ENCODE measurements around the gene SUPT6H. TPM values are rescaled to one million over a fixed set of nuclear protein-coding genes. Genes with fewer than 3 reads are reported as not detected.

SUPT6H gene
- total RNA-seq, 1 experiment from 2014 or later: 63.3 TPM

DNA sequence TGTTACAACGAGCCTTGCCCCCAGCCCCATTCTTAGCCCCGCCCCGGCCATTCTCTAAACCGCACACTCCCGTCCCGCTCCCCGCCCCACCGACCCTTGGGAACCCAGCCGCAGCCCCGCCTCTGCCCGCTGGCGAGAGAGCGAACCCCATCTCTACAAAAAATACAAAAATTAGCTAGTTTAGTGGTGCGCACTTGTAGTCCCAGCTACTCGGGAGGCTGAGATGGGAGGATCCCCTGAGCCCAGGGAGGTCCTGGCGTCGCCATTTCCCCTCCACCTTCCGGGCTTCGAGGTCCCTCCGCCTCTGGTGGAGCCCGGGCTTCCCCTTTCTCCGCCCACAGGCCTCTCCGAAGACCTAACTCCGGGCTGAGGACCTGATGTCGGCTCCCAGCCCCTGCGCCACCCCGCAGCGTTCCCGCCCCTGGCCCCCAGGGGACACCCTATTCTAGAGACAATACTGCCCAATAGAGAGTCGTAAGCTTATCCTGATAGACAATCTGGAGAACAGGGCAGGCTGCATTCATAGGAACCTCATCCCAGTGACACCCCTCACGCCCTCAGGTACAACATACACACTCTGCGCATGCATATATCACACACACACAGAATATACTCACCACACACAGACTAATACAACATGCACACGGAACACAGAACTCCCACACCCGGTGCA lies 50.2 kb downstream of the SUPT6H start:
- no peaks in the 10 kb centered on the region for H3K9me2 ChIP-seq (ENCODE audit: insufficient read depth)
- peaks cover 56% of the 10 kb centered on the region; the same call in 1 of the 2 replicates for H3F3A ChIP-seq (ENCODE audit: insufficient read depth, low read depth)
- H3K27me3 ChIP-seq (ENCODE audit: insufficient read depth, low read depth): no peaks in the 10 kb centered on the region
- H2AFZ ChIP-seq: no peak overlapping the region
- H4K20me1 ChIP-seq (ENCODE audit: insufficient read depth): no peaks in the 10 kb centered on the region
- H3K27ac ChIP-seq: no peak overlapping the region
- ChIA-PET POLR2A (ENCODE audit: unreplicated experiment) (interaction anchor here (0.7 kb wide), 1 partner anchor 909 kb away, joined by 3 read pairs; no protein-coding TSS in a partner anchor), CTCF (no interaction called here)
- no peak overlapping the region for H3K4me2 ChIP-seq
- intact Hi-C loops (cut with micrococcal nuclease; ENCODE audit: unreplicated experiment): no loop called here
- H3K36me3 ChIP-seq (ENCODE audit: low read depth): peaks cover 6% of the 10 kb centered on the region
- no peak for DNase-seq
- BruUV-seq (replicated peaks): no TSS peak
- H3K9me3 ChIP-seq (ENCODE audit: insufficient read depth, low read depth): no peaks in the 10 kb centered on the region
- no peak overlapping the region for H3K4me3 ChIP-seq
- TF ChIP-seq, protein P1, sequence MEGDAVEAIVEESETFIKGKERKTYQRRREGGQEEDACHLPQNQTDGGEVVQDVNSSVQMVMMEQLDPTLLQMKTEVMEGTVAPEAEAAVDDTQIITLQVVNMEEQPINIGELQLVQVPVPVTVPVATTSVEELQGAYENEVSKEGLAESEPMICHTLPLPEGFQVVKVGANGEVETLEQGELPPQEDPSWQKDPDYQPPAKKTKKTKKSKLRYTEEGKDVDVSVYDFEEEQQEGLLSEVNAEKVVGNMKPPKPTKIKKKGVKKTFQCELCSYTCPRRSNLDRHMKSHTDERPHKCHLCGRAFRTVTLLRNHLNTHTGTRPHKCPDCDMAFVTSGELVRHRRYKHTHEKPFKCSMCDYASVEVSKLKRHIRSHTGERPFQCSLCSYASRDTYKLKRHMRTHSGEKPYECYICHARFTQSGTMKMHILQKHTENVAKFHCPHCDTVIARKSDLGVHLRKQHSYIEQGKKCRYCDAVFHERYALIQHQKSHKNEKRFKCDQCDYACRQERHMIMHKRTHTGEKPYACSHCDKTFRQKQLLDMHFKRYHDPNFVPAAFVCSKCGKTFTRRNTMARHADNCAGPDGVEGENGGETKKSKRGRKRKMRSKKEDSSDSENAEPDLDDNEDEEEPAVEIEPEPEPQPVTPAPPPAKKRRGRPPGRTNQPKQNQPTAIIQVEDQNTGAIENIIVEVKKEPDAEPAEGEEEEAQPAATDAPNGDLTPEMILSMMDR (conservative IDR thresholded peaks at IDR 0.05): no peak
- TF ChIP-seq EZH2 (IDR thresholded peaks at IDR 0.05; ENCODE audit: low read depth): no peak
- H3K4me1 ChIP-seq (replicated peaks; ENCODE audit: insufficient read depth): peaks cover 19% of the 10 kb centered on the region
- peaks cover 20% of the 10 kb centered on the region for H3K79me2 ChIP-seq (ENCODE audit: low read depth)

DNA sequence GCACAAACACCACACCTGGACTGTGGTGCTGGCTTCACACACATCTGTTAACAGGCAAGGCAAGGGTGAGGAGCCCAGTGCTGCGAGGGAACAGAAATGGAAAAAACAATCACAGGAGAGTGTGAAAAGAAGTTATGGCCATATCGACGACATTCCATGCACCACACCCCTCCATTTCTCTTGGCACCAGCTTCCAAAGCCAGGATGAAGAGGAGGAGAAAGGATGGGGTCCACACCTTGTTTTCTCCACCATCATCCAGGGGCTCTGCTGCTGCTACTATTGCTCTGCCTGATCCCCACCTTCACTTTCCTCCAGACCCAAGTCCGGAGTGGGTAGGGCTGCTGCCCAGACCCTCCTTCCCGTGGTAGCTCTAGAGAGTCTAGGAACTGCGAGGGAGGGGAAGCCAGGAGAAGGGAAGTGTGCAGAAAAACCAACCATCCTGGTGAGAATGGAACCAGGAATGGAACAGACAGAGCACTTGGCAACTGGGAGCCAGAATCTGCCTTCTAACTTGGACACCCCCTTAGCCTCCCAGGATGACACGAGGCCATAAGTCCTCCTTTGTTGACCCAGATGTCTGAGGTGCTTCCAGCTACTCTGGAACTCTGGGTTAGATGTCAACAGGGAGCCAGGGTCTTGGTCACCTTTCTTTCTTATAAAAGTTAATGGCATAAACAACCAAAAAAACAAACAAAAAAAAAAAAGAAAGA lies 50.9 kb downstream of the SUPT6H start:
- ChIA-PET POLR2A (ENCODE audit: unreplicated experiment) (interaction anchor here (0.5 kb wide), 1 partner anchor 20 kb away, joined by 3 read pairs; no protein-coding TSS in a partner anchor), CTCF (interaction anchor here (0.7 kb wide), 1 partner anchor 8 kb away, joined by 5 read pairs; no protein-coding TSS in a partner anchor)
- no peak for TF ChIP-seq EZH2 (IDR thresholded peaks at IDR 0.05; ENCODE audit: low read depth)
- TF ChIP-seq, protein P1 (conservative IDR thresholded peaks at IDR 0.05): no peak
- Histone ChIP-seq H3K27ac (no peak overlapping the region), H3K27me3 (ENCODE audit: insufficient read depth, low read depth) (no peaks in the 10 kb centered on the region), H3K4me1 (replicated peaks; ENCODE audit: insufficient read depth) (peaks cover 19% of the 10 kb centered on the region), H4K20me1 (ENCODE audit: insufficient read depth) (no peaks in the 10 kb centered on the region), H3K9me3 (ENCODE audit: insufficient read depth, low read depth) (no peaks in the 10 kb centered on the region), H3K36me3 (ENCODE audit: low read depth) (peaks cover 6% of the 10 kb centered on the region), H3K9me2 (ENCODE audit: insufficient read depth) (no peaks in the 10 kb centered on the region), H3K4me2 (no peak overlapping the region), H3F3A (ENCODE audit: insufficient read depth, low read depth) (peaks cover 52% of the 10 kb centered on the region; the same call in 1 of the 2 replicates), H2AFZ (no peak overlapping the region), H3K4me3 (no peak overlapping the region), H3K79me2 (ENCODE audit: low read depth) (peaks cover 23% of the 10 kb centered on the region)
- no TSS peak for BruUV-seq (replicated peaks)
- no peak for DNase-seq
- intact Hi-C loops (cut with micrococcal nuclease; ENCODE audit: unreplicated experiment): no loop called here

DNA sequence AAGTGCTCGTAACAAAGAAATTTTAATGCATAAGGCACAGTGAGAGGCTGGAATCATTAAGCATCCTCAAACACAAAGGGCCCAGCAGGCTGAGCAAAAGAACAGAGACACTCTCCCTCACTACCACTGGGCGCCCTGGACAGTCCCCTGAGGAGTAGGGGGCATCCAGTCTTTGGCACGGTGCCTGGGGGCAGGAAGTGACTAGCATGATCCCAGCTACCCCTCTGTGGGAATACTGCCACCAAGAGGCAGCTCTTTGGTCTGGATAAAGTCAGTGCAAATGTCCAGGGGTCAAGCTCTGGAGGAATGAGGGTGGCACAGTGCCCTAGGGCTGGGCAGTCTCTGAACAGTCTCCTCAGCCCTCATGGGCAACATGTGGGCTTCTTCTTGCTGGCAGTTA lies 52.3 kb downstream of the SUPT6H start:
- Histone ChIP-seq H3K79me2 (ENCODE audit: low read depth) (peaks cover 31% of the 10 kb centered on the region), H4K20me1 (ENCODE audit: insufficient read depth) (no peaks in the 10 kb centered on the region), H2AFZ (no peak overlapping the region), H3K27me3 (ENCODE audit: insufficient read depth, low read depth) (no peaks in the 10 kb centered on the region), H3K4me2 (no peak overlapping the region), H3K36me3 (ENCODE audit: low read depth) (peaks cover 6% of the 10 kb centered on the region), H3F3A (ENCODE audit: insufficient read depth, low read depth) (peaks cover 61% of the 10 kb centered on the region), H3K27ac (no peak overlapping the region), H3K9me3 (ENCODE audit: insufficient read depth, low read depth) (no peaks in the 10 kb centered on the region), H3K9me2 (ENCODE audit: insufficient read depth) (no peaks in the 10 kb centered on the region), H3K4me1 (replicated peaks; ENCODE audit: insufficient read depth) (peaks cover 29% of the 10 kb centered on the region), H3K4me3 (no peak overlapping the region)
- intact Hi-C loops (cut with micrococcal nuclease; ENCODE audit: unreplicated experiment): no loop called here
- ChIA-PET CTCF (no interaction called here), POLR2A (ENCODE audit: unreplicated experiment) (no interaction called here)
- TF ChIP-seq, protein P1 (conservative IDR thresholded peaks at IDR 0.05): no peak
- no peak for TF ChIP-seq EZH2 (IDR thresholded peaks at IDR 0.05; ENCODE audit: low read depth)
- no TSS peak for BruUV-seq (replicated peaks)
- DNase-seq: no peak
